Muscle layer of colon (tissue), 2 donors: ENCODE results near the gene PPP2R2C.

ENCODE experiments used
- H3K27ac ChIP-seq: one replicate; pipeline ENCODE4 v1.7.0; 2013; ENCODE audit warnings: low read depth, mild to moderate bottlenecking, low read length, moderate library complexity
- H3K27me3 ChIP-seq, 2 donors: one replicate each; pipeline ENCODE4 v1.7.0; 2013; ENCODE audit warnings: low read length in 2 of 2, mild to moderate bottlenecking in 2 of 2; ENCODE audit not compliant: insufficient read depth in 2 of 2, control insufficient read depth in 1 of 2
- H3K36me3 ChIP-seq: one replicate; pipeline ENCODE4 v1.7.0; 2013; ENCODE audit warnings: mild to moderate bottlenecking, low read length; ENCODE audit not compliant: insufficient read depth
- H3K4me1 ChIP-seq: one replicate; pipeline ENCODE4 v1.7.0; 2013; ENCODE audit warnings: mild to moderate bottlenecking, low read length; ENCODE audit not compliant: insufficient read depth
- H3K4me3 ChIP-seq, 2 donors: one replicate each; pipeline ENCODE4 v1.7.0; 2013; ENCODE audit warnings: low read length in 2 of 2, low read depth in 1 of 2, mild to moderate bottlenecking in 1 of 2, moderate library complexity in 1 of 2
- H3K9ac ChIP-seq: one replicate; pipeline ENCODE4 v1.7.0; 2013; ENCODE audit warnings: low read length
- H3K9me3 ChIP-seq: one replicate; pipeline ENCODE4 v1.7.0; 2013; ENCODE audit warnings: mild to moderate bottlenecking, low read length
- donor health status: abdominal sarcoma.
- donor health status: Adenocarcinoma of cecum.

Gene PPP2R2C

DNA sequence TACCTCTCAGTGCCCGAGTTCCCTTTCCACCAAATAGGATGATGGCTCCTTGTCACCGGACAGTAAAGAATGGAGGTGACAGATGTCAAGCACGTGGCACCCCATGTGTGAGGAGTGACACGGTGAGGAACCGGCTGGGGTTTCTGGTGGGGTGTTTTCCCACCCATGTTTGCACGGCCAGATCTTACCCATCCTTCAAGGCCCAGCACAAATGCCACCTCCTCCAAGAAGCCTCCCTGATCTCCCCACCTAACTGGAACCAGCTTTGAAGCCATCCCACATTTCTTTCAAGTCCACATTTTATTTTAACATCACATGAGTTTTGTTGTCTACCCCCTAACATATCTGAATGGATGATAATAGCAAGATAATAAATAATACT is 139.8 kb downstream of the PPP2R2C start:
- no peaks in the 10 kb centered on the region for H3K4me1 ChIP-seq
- peaks cover 0 to 28% of the 10 kb centered on the region in 2 donors for H3K27me3 ChIP-seq
- H3K9me3 ChIP-seq: no peaks in the 10 kb centered on the region
- H3K9ac ChIP-seq: no peak overlapping the region
- no peaks in the 10 kb centered on the region for H3K36me3 ChIP-seq
- no peak overlapping the region for H3K27ac ChIP-seq
- no peak overlapping the region for H3K4me3 ChIP-seq

DNA sequence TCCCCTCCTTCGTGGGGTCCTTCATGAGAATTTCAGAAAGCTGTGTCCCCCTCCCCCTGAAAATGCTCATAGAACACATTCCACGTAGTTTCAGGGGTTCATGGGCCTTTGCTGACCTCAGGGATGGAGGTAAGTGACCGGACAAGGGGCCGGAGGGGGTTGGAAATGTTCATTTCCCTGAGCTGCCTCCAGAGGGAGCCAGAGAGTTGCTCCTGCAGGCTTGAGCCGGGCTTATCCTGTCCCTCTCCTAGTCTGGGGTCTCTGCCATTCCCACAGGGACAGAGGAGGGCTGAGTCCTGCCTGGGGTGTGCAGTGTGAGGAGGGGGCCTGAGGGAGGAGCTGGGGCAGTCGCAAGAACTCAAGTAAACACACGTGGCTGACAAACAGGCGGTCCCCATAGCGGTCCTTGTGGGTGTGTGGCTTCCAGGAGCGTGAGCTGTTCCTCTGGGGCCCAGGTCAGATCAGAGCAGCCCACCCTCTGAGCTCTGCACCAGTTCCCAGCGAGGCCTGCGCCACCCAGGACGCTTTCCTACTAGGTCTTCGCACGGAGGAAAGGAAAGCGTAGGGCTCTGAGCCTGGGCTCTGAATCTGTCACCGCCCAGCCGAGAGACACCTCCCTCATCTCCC is 140.3 kb downstream of the PPP2R2C start:
- no peaks in the 10 kb centered on the region for H3K9me3 ChIP-seq
- H3K27ac ChIP-seq: no peak overlapping the region
- no peaks in the 10 kb centered on the region for H3K36me3 ChIP-seq
- H3K4me1 ChIP-seq: no peaks in the 10 kb centered on the region
- H3K27me3 ChIP-seq: peaks cover 0 to 32% of the 10 kb centered on the region in 2 donors
- H3K4me3 ChIP-seq: no peak overlapping the region
- no peak overlapping the region for H3K9ac ChIP-seq

- Histone ChIP-seq H3K27ac (no peak overlapping the region), H3K9ac (no peak overlapping the region), H3K36me3 (no peaks in the 10 kb centered on the region), H3K4me3 (no peak overlapping the region), H3K4me1 (no peaks in the 10 kb centered on the region), H3K9me3 (no peaks in the 10 kb centered on the region), H3K27me3 (peaks cover 0 to 32% of the 10 kb centered on the region in 2 donors)
Measured at GRCh38 chr4:6331468-6331867, 140.9 kb downstream of the PPP2R2C start.

- Histone ChIP-seq H3K4me3 (no peak overlapping the region), H3K9me3 (no peaks in the 10 kb centered on the region), H3K4me1 (no peaks in the 10 kb centered on the region), H3K9ac (no peak overlapping the region), H3K27ac (no peak overlapping the region), H3K27me3 (peaks cover 0 to 32% of the 10 kb centered on the region in 2 donors), H3K36me3 (no peaks in the 10 kb centered on the region)
Measured at GRCh38 chr4:6331018-6331417, 141.4 kb downstream of the PPP2R2C start.

- H3K9me3 ChIP-seq: no peaks in the 10 kb centered on the region
- H3K9ac ChIP-seq: no peak overlapping the region
- no peaks in the 10 kb centered on the region for H3K36me3 ChIP-seq
- H3K27me3 ChIP-seq: peaks cover 0 to 30% of the 10 kb centered on the region in 2 donors
- no peaks in the 10 kb centered on the region for H3K4me1 ChIP-seq
- H3K27ac ChIP-seq: no peak overlapping the region
- H3K4me3 ChIP-seq: no peak overlapping the region
Measured at GRCh38 chr4:6330384-6330767, 142.0 kb downstream of the PPP2R2C start.

GRCh38 chr4:6329478-6330383 is 142.7 kb downstream of the PPP2R2C start:
- Histone ChIP-seq H3K4me1 (no peaks in the 10 kb centered on the region), H3K27ac (no peak overlapping the region), H3K36me3 (no peaks in the 10 kb centered on the region), H3K9me3 (no peaks in the 10 kb centered on the region), H3K27me3 (peaks cover 0 to 23% of the 10 kb centered on the region in 2 donors), H3K4me3 (no peak overlapping the region), H3K9ac (no peak overlapping the region)

DNA sequence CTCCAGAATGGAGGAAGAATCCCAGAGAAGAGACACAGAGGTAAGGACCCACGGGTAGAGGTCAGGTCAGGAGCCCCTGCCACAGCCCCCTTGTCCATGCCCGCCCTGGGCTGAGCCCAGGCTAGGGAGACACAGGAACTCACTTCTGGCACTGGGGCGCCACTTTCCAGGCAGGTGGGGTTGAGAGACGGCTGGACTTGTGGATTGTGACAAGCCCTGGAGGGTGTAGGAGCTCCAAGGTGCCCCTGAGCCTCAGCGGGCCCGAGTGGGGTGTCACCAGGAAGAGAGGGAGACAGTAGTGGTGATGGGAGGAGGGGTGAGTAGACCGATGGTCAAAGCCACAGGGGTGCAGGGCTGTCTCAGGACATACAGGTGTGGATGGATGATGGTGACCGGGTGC is 143.9 kb downstream of the PPP2R2C start:
- no peaks in the 10 kb centered on the region for H3K9me3 ChIP-seq
- H3K27ac ChIP-seq: no peak overlapping the region
- H3K27me3 ChIP-seq: peaks cover 0 to 15% of the 10 kb centered on the region in 2 donors
- no peaks in the 10 kb centered on the region for H3K36me3 ChIP-seq
- no peak overlapping the region for H3K4me3 ChIP-seq
- H3K9ac ChIP-seq: no peak overlapping the region
- no peaks in the 10 kb centered on the region for H3K4me1 ChIP-seq

DNA sequence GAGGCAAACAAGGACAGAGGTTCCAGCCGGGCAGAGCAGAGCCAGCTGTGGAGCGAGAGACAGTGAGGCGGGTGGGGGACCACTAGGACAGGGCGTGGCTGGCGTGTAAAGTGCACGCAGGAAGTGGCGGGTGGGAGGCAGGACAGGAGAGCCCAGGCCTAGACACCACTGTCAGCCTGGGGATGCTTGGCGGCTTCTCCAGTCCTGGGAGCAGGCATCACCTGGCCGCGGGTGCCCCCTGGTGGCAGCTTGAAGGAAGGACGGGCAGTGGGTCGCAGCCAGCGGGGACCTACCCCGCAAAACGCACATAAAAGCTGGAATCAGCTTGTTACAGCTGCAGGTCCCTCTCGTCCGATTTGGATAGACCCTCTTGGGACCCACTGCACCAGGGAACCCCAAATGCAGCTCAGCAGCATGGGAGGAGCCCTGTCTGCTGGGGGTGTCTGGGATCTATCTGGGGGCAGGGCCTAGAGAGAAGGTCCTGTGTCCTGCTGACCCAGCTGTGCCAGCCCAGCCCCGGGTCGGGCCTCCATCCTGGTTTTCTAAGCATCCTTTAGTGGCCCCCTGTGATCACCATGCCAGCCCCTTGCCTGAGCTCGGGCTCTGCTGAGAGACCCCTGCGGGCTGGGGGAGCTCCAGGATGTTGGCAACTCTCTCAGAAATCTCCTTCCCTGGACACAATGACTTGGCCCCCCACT is 145.0 kb downstream of the PPP2R2C start:
- Histone ChIP-seq H3K4me3 (no peak overlapping the region), H3K9me3 (no peaks in the 10 kb centered on the region), H3K36me3 (no peaks in the 10 kb centered on the region), H3K27ac (no peak overlapping the region), H3K4me1 (no peaks in the 10 kb centered on the region), H3K27me3 (peaks cover 0 to 14% of the 10 kb centered on the region in 2 donors), H3K9ac (no peak overlapping the region)

- H3K4me1 ChIP-seq: no peaks in the 10 kb centered on the region
- H3K9me3 ChIP-seq: no peaks in the 10 kb centered on the region
- H3K9ac ChIP-seq: no peak overlapping the region
- H3K36me3 ChIP-seq: no peaks in the 10 kb centered on the region
- peaks cover 0 to 9% of the 10 kb centered on the region in 2 donors for H3K27me3 ChIP-seq
- H3K27ac ChIP-seq: no peak overlapping the region
- no peak overlapping the region for H3K4me3 ChIP-seq
Measured at GRCh38 chr4:6326312-6327060, 145.9 kb downstream of the PPP2R2C start.

GRCh38 chr4:6325788-6326290 is 146.6 kb downstream of the PPP2R2C start:
- no peak overlapping the region for H3K27ac ChIP-seq
- no peak overlapping the region for H3K4me3 ChIP-seq
- peaks cover 0 to 9% of the 10 kb centered on the region in 2 donors for H3K27me3 ChIP-seq
- H3K36me3 ChIP-seq: no peaks in the 10 kb centered on the region
- H3K9me3 ChIP-seq: no peaks in the 10 kb centered on the region
- no peak overlapping the region for H3K9ac ChIP-seq
- H3K4me1 ChIP-seq: no peaks in the 10 kb centered on the region
